Measurements from ENCODE around the gene DHX8. TPM values are rescaled to one million over a fixed set of nuclear protein-coding genes. Genes with fewer than 3 reads are reported as not detected.

DHX8 gene
- total RNA-seq, 4 donors from 2014 or later, result 31.7 to 35.1 (median 33.4) TPM

DNA sequence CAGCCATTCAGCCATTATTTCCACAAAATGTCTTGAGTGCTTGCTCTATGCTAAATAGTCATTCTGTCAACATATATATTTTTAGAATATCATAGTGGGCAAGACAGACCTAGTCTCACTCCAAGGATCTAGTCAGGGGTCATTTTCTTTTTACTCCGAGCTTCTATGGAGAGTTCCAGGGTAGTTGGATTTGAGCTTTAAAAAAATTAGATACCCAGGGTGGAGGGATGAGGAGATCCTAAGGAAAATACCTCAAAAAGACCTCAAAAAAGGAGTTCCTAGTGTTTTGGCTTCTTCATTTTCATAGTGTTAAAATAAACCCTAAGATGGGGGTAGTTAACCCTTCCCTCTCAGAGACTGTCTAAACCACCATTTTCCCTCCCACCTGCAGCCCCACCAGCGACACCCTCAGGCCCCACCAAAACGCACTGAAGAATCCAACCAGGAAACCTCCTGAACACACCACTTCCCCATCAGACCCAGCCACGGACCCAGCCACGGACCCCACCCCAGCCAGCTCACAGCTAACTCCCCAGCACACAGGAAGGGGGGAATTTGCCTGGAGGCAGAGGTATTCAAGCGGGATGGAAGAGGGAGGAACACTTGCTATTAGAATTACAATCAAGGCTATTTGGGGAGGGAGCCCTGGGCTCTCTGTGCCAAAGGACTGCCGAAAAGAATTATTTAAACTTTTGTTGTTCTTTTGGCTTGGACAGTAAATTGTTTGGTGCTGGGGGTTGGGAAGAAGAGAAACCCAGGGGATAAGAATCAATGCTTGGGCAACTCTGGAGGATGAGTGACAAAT lies 60.2 kb downstream of the DHX8 start:
- Histone ChIP-seq H3K27me3 (peaks cover 0 to 67% (median 9%) of the 10 kb centered on the region in 4 donors), H3K4me3 (no peak overlapping the region), H3K27ac (replicated peaks in 1 of 4) (no peak overlapping the region), H3K36me3 (no peaks in the 10 kb centered on the region), H3K9me3 (no peaks in the 10 kb centered on the region), H3K4me1 (peaks cover 27 to 39% (median 31%) of the 10 kb centered on the region in 4 donors)
- DNase-seq (ENCODE audit: extremely low spot score), result no peak
- TF ChIP-seq POLR2AphosphoS5 (IDR thresholded peaks at IDR 0.05), result no peak
- TF ChIP-seq EP300 (IDR thresholded peaks at IDR 0.05), result no peak
- TF ChIP-seq POLR2A (IDR thresholded peaks at IDR 0.05; ENCODE audit: low read depth), result no peak
- TF ChIP-seq, protein P1, sequence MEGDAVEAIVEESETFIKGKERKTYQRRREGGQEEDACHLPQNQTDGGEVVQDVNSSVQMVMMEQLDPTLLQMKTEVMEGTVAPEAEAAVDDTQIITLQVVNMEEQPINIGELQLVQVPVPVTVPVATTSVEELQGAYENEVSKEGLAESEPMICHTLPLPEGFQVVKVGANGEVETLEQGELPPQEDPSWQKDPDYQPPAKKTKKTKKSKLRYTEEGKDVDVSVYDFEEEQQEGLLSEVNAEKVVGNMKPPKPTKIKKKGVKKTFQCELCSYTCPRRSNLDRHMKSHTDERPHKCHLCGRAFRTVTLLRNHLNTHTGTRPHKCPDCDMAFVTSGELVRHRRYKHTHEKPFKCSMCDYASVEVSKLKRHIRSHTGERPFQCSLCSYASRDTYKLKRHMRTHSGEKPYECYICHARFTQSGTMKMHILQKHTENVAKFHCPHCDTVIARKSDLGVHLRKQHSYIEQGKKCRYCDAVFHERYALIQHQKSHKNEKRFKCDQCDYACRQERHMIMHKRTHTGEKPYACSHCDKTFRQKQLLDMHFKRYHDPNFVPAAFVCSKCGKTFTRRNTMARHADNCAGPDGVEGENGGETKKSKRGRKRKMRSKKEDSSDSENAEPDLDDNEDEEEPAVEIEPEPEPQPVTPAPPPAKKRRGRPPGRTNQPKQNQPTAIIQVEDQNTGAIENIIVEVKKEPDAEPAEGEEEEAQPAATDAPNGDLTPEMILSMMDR (IDR thresholded peaks at IDR 0.05), result no peak
- 45% methylated on average over 7 of the region's 7 CpGs for WGBS
- intact Hi-C loops (cut with DNase I), result no loop called here

DNA sequence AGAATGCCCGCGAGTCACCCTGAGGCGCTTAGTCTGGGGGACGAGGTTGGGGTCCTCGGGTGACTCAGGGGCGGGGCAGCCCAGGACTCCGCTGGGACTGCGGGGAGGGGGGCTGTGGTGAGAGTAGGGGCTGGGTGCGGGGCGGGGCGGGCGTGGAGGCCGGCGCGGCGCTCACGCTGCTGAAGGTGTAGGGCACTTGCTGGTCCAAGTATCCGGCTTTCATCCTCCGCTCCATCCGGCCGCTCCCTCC lies 61.5 kb downstream of the DHX8 start:
- peak overlapping the region; percentile 57 to 75 (median 58) for H3K4me3 ChIP-seq
- DNase-seq (ENCODE audit: extremely low spot score), result no peak
- intact Hi-C loops (cut with DNase I), result no loop called here
- H3K36me3 ChIP-seq, result no peaks in the 10 kb centered on the region
- peak overlapping the region in 1 of 4 donors; percentile 11 for H3K27ac ChIP-seq (replicated peaks in 1 of 4)
- no peaks in the 10 kb centered on the region for H3K9me3 ChIP-seq
- TF ChIP-seq POLR2A (IDR thresholded peaks at IDR 0.05; ENCODE audit: low read depth) (no peak), EP300 (IDR thresholded peaks at IDR 0.05) (no peak), POLR2AphosphoS5 (IDR thresholded peaks at IDR 0.05) (no peak)
- TF ChIP-seq, protein P1 (IDR thresholded peaks at IDR 0.05), result no peak
- no CpG with 5 or more reads among the region's 21 CpGs for WGBS
- peaks cover 27 to 39% (median 31%) of the 10 kb centered on the region in 4 donors for H3K4me1 ChIP-seq
- H3K27me3 ChIP-seq, result peaks cover 0 to 77% (median 9%) of the 10 kb centered on the region in 4 donors

DNA sequence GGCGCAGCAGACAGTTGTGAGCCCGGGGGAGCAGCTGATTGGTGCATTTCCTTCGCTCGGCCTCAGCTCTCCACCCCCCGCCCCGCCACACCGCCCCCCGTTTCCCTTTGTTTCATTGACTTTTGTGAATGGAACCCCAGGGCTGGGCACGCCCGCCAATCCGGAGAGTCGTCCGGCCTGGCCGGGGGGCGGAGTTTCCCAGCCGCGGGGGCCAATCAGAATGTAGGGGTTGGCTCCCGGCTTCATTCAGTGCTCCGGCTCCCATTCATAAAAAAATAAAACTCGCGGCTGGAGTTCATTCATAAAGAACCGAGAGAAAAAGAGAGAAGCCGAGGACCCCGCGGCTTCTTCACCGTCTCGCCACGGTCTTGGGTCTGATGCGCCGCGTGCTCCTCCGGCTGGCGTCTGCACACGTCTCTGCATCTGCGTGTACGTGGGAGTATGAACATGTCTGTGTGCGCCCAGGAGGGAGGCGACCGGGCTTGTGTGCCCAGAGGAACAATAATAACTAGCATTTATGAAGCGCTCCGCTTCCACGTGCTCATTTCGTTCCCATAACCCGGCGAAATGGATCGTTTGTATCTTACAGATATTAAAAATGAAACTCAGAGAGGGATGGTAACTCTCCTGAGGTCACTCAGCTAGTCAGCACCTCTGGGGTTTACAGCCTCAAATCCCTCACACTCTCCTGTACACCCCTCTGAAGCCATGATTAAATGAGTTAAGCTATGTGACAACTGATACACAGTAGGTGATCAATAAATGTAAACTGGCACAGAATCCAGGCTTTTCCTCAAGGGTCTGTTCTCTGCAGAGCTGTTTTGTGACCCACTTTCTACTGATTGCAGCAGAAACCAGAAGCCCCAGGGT lies 62.8 kb downstream of the DHX8 start, which contains the start of gene ETV4:
Gene ETV4, minus strand, starts transcription at position 22 of the 870 bp plus-strand sequence. CDS start 723 bp downstream, outside the sequence.
- intact Hi-C loops (cut with DNase I), result no loop called here
- H3K4me3 ChIP-seq, result peak within 1 kb of the TSS; percentile 57 to 75 (median 58)
- TF ChIP-seq EP300 (IDR thresholded peaks at IDR 0.05), result no peak
- no peak for TF ChIP-seq POLR2A (IDR thresholded peaks at IDR 0.05; ENCODE audit: low read depth)
- peak in 1 of 2 donors; percentile 43 for TF ChIP-seq POLR2AphosphoS5 (IDR thresholded peaks at IDR 0.05)
- TF ChIP-seq, protein P1 (IDR thresholded peaks at IDR 0.05), result no peak
- H3K27me3 ChIP-seq, result peaks cover 0 to 77% (median 9%) of the 10 kb centered on the region in 4 donors
- no peaks in the 10 kb centered on the region for H3K9me3 ChIP-seq
- no peaks in the 10 kb centered on the region for H3K36me3 ChIP-seq
- peak; percentile 97 for DNase-seq (ENCODE audit: extremely low spot score)
- H3K4me1 ChIP-seq, result peaks cover 23 to 31% (median 24%) of the 10 kb centered on the region in 4 donors
- H3K27ac ChIP-seq (replicated peaks in 1 of 4), result peak within 1 kb of the TSS in 1 of 4 donors; percentile 11
- 0% methylated on average over 26 of the region's 46 CpGs for WGBS

DNA sequence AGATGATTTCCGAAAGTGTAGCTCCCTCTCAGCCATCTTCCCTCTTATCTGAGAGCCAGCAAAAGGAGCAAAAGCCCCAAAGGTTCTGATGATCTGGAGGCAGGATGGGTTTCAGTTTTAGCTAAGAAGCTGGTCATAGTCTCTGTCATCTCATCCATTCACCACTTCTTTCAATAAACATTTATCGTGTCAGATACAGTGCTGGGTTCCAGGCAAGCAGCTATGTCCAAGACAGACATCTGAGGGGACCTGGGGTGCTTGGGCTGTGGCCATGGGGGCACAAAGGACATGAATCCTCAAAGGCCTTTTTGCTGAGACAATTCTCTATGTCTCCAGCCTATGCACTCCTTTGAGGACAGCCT lies 63.4 kb downstream of the DHX8 start:
- WGBS, result 51% methylated on average over 2 of the region's 2 CpGs
- H3K9me3 ChIP-seq, result no peaks in the 10 kb centered on the region
- no peaks in the 10 kb centered on the region for H3K36me3 ChIP-seq
- intact Hi-C loops (cut with DNase I), result no loop called here
- H3K4me1 ChIP-seq, result peaks cover 23 to 35% (median 28%) of the 10 kb centered on the region in 4 donors
- DNase-seq (ENCODE audit: extremely low spot score), result no peak
- TF ChIP-seq POLR2A (IDR thresholded peaks at IDR 0.05; ENCODE audit: low read depth) (no peak), EP300 (IDR thresholded peaks at IDR 0.05) (no peak), POLR2AphosphoS5 (IDR thresholded peaks at IDR 0.05) (no peak)
- TF ChIP-seq, protein P1 (IDR thresholded peaks at IDR 0.05), result no peak
- H3K27ac ChIP-seq (replicated peaks in 1 of 4), result no peak overlapping the region
- H3K27me3 ChIP-seq, result peaks cover 0 to 77% (median 9%) of the 10 kb centered on the region in 4 donors
- H3K4me3 ChIP-seq, result no peak overlapping the region

Measured in esophagus muscularis mucosa (tissue), 4 donors.